H9 (cell line): Measurements from ENCODE around the gene SPHKAP. TPM values are rescaled to one million over a fixed set of nuclear protein-coding genes. Genes with fewer than 3 reads are reported as not detected.

ENCODE experiments used
- DNase-seq: peaks from one replicate; pipeline ENCODE4 v3.0.0-alpha.2; 2017
- H2AFZ ChIP-seq: one replicate; pipeline ENCODE4 v1.6.1; 2013; ENCODE audit warnings: mild to moderate bottlenecking, low read length, control low read depth, moderate library complexity
- H2AK5ac ChIP-seq: 2 replicates; pipeline ENCODE4 v1.6.1; 2013; ENCODE audit warnings: low read length, control low read depth, mixed read lengths; ENCODE audit not compliant: insufficient read length
- H2BK120ac ChIP-seq: one replicate; pipeline ENCODE4 v1.6.1; 2013; ENCODE audit warnings: low read depth, mild to moderate bottlenecking, low read length, control low read depth, inconsistent platforms; ENCODE audit not compliant: poor library complexity, severe bottlenecking
- H2BK12ac ChIP-seq: 2 replicates; pipeline ENCODE4 v1.6.1; 2013; ENCODE audit warnings: low read length, control low read depth, mixed read lengths, low read depth; ENCODE audit not compliant: insufficient read length
- H2BK15ac ChIP-seq: 2 replicates; pipeline ENCODE4 v1.6.1; 2013; ENCODE audit warnings: low read depth, low read length, control low read depth
- H2BK20ac ChIP-seq: one replicate; pipeline ENCODE4 v1.6.1; 2013; ENCODE audit warnings: low read depth, mild to moderate bottlenecking, low read length, control low read depth, inconsistent platforms; ENCODE audit not compliant: poor library complexity, severe bottlenecking
- H2BK5ac ChIP-seq: 2 replicates; pipeline ENCODE4 v1.6.1; 2013; ENCODE audit warnings: low read length, control low read depth, mixed read lengths; ENCODE audit not compliant: insufficient read length
- H3K14ac ChIP-seq: 2 replicates; pipeline ENCODE4 v1.6.1; 2013; ENCODE audit warnings: low read length, control low read depth; ENCODE audit not compliant: insufficient read depth
- H3K18ac ChIP-seq: 2 replicates; pipeline ENCODE4 v1.6.1; 2013; ENCODE audit warnings: low read depth, mild to moderate bottlenecking, mixed read lengths, low read length, control low read depth; ENCODE audit not compliant: insufficient read length
- H3K23ac ChIP-seq: 2 replicates; pipeline ENCODE4 v1.6.1; 2013; ENCODE audit warnings: low read length, control low read depth, mixed read lengths, low read depth; ENCODE audit not compliant: insufficient read length
- H3K23me2 ChIP-seq: 2 replicates; pipeline ENCODE4 v1.6.1; 2013; ENCODE audit warnings: low read depth, mild to moderate bottlenecking, mixed read lengths, low read length, control low read depth; ENCODE audit not compliant: insufficient read length, poor library complexity, severe bottlenecking
- H3K27ac ChIP-seq: 2 replicates; pipeline ENCODE4 v1.5.1; 2013; ENCODE audit warnings: low read length, control low read depth, mixed read lengths, low read depth; ENCODE audit not compliant: insufficient read length
- H3K27me3 ChIP-seq: 2 replicates; pipeline ENCODE4 v1.6.1; 2013; ENCODE audit warnings: low read length, control low read depth, inconsistent platforms; ENCODE audit not compliant: insufficient read depth
- H3K4ac ChIP-seq: 2 replicates; pipeline ENCODE4 v1.6.1; 2013; ENCODE audit warnings: low read depth, mild to moderate bottlenecking, control low read depth, inconsistent platforms, low read length, moderate library complexity
- H3K4me1 ChIP-seq: 2 replicates; pipeline ENCODE4 v1.6.1; 2013; ENCODE audit warnings: low read length, control low read depth, inconsistent platforms; ENCODE audit not compliant: insufficient read depth
- H3K4me2 ChIP-seq: 2 replicates; pipeline ENCODE4 v1.6.1; 2013; ENCODE audit warnings: low read length, control low read depth, mixed read lengths; ENCODE audit not compliant: insufficient read length, insufficient read depth
- H3K56ac ChIP-seq: 2 replicates; pipeline ENCODE4 v1.6.1; 2013; ENCODE audit warnings: low read depth, mild to moderate bottlenecking, mixed read lengths, low read length, control low read depth; ENCODE audit not compliant: insufficient read length
- H3K79me1 ChIP-seq: 2 replicates; pipeline ENCODE4 v1.6.1; 2013; ENCODE audit warnings: low read depth, mild to moderate bottlenecking, moderate library complexity, low read length, control low read depth, inconsistent platforms; ENCODE audit not compliant: insufficient read depth, poor library complexity, severe bottlenecking
- H3K79me2 ChIP-seq: 2 replicates; pipeline ENCODE4 v1.6.1; 2013; ENCODE audit warnings: low read length, control low read depth, inconsistent platforms; ENCODE audit not compliant: insufficient read depth
- H3K9ac ChIP-seq: 2 replicates; pipeline ENCODE4 v1.6.1; 2013; ENCODE audit warnings: low read length, control low read depth, mixed read lengths; ENCODE audit not compliant: insufficient read length; ENCODE audit errors: extremely low read depth
- H3K9me3 ChIP-seq: one replicate; pipeline ENCODE4 v1.6.1; 2013; ENCODE audit warnings: low read depth, low read length, inconsistent platforms; ENCODE audit not compliant: control insufficient read depth
- H3T11ph ChIP-seq: one replicate; pipeline ENCODE4 v1.6.1; 2013; ENCODE audit warnings: mild to moderate bottlenecking, low read length, control low read depth, inconsistent platforms
- H4K20me1 ChIP-seq: one replicate; pipeline ENCODE4 v1.6.1; 2013; ENCODE audit not compliant: control insufficient read depth, insufficient read length, insufficient read depth
- H4K5ac ChIP-seq: 2 replicates; pipeline ENCODE4 v1.6.1; 2013; ENCODE audit warnings: low read depth, mild to moderate bottlenecking, mixed read lengths, low read length, control low read depth; ENCODE audit not compliant: insufficient read length
- H4K8ac ChIP-seq: replicated peaks from 2 replicates; pipeline ENCODE4 v1.6.1; 2013; ENCODE audit warnings: low read length, control low read depth, mixed read lengths, low read depth; ENCODE audit not compliant: insufficient read length
- H4K91ac ChIP-seq: 2 replicates; pipeline ENCODE4 v1.6.1; 2013; ENCODE audit warnings: low read depth, mild to moderate bottlenecking, moderate library complexity, mixed read lengths, low read length, control low read depth; ENCODE audit not compliant: insufficient read length
- H3K27ac Mint-ChIP-seq, 3 experiments: 2 replicates in 2 of 3; 3 replicates in 1 of 3; pipeline ENCODE4 v1.8.0; 2020 to 2021; ENCODE audit warnings: mixed read lengths in 3 of 3, mild to moderate bottlenecking in 1 of 3, moderate library complexity in 1 of 3
- H3K27me3 Mint-ChIP-seq: 2 replicates; pipeline ENCODE4 v1.8.0; 2021; ENCODE audit warnings: low read depth, mild to moderate bottlenecking, moderate library complexity, mixed read lengths
- H3K36me3 Mint-ChIP-seq, 3 experiments: 2 replicates in 2 of 3; 3 replicates in 1 of 3; pipeline ENCODE4 v1.8.0; 2020 to 2021; ENCODE audit warnings: low read depth in 3 of 3, mixed read lengths in 3 of 3; ENCODE audit not compliant: insufficient read depth in 1 of 3
- H3K4me1 Mint-ChIP-seq, 2 experiments: 2 replicates each; pipeline ENCODE4 v1.8.0; 2020; ENCODE audit warnings: mixed read lengths in 2 of 2
- H3K4me3 Mint-ChIP-seq, 2 experiments: 2 replicates in 1 of 2; 3 replicates in 1 of 2; pipeline ENCODE4 v1.8.0; 2020 to 2021; ENCODE audit warnings: mild to moderate bottlenecking in 2 of 2, mixed read lengths in 2 of 2, moderate library complexity in 1 of 2
- H3K9me3 Mint-ChIP-seq, 2 experiments: 2 replicates in 1 of 2; 3 replicates in 1 of 2; pipeline ENCODE4 v1.8.0; 2020; ENCODE audit warnings: mild to moderate bottlenecking in 2 of 2, mixed read lengths in 2 of 2, moderate library complexity in 1 of 2
- CTCF ChIP-seq: fragments of 200-600 bp; sonication (generic); conservative IDR thresholded peaks from 3 replicates; pipeline ENCODE4 v1.8.0; 2021; ENCODE audit warnings: antibody characterized with exemption, mild to moderate bottlenecking
- WGBS: extraction: QIAGEN DNeasy Blood & Tissue Kit; methylation state at CpG from one replicate; pipeline ENCODE4 v1.1.7; 2013; ENCODE audit warnings: missing lambda C conversion rate, low lambda C conversion rate, mixed read lengths; ENCODE audit not compliant: insufficient read length; ENCODE audit errors: extremely low coverage; 5-methylcytosine and 5-hydroxymethylcytosine counted together
- total RNA-seq: library from RNA; stranded (reverse); gene quantifications from 2 replicates; pipeline ENCODE4 v1.2.1, GENCODE V29; 2021

The SPHKAP gene
- total RNA-seq, 1 experiment from 2014 or later: not detected

GRCh38 chr2:228059735-228060134, 121.8 kb downstream of the SPHKAP start:
- Histone ChIP-seq H3K4ac (no peak overlapping the region), H2AK5ac (no peak overlapping the region), H4K91ac (no peak overlapping the region), H3K27ac (no peak overlapping the region), H2AFZ (no peak overlapping the region), H3K9ac (no peak overlapping the region), H3K56ac (no peak overlapping the region), H2BK15ac (no peak overlapping the region), H3K14ac (no peak overlapping the region), H2BK120ac (no peak overlapping the region), H2BK20ac (no peak overlapping the region), H4K8ac (no peak overlapping the region), H3K9me3 (no peaks in the 10 kb centered on the region), H4K5ac (no peak overlapping the region), H3K23ac (no peak overlapping the region), H4K20me1 (no peaks in the 10 kb centered on the region), H3K18ac (no peak overlapping the region), H3K27me3 (no peaks in the 10 kb centered on the region), H3T11ph (no peak overlapping the region), H3K79me1 (no peaks in the 10 kb centered on the region), H2BK5ac (no peak overlapping the region), H3K4me2 (no peak overlapping the region), H2BK12ac (no peak overlapping the region), H3K23me2 (no peaks in the 10 kb centered on the region), H3K79me2 (no peaks in the 10 kb centered on the region), H3K4me1 (no peaks in the 10 kb centered on the region)
- Mint-ChIP-seq H3K27ac (no peak overlapping the region), H3K27me3 (no peaks in the 10 kb centered on the region), H3K9me3 (no peaks in the 10 kb centered on the region), H3K36me3 (no peaks in the 10 kb centered on the region), H3K4me1 (peaks cover 4 to 8% of the 10 kb centered on the region in 2 experiments; a peak in 3 of 4 replicates), H3K4me3 (no peak overlapping the region)
- no peak for DNase-seq
- no CpG with 5 or more reads among the region's 2 CpGs for WGBS
- TF ChIP-seq CTCF: no peak
